ENCODE results near the gene PARD3.

Gene PARD3

DNA sequence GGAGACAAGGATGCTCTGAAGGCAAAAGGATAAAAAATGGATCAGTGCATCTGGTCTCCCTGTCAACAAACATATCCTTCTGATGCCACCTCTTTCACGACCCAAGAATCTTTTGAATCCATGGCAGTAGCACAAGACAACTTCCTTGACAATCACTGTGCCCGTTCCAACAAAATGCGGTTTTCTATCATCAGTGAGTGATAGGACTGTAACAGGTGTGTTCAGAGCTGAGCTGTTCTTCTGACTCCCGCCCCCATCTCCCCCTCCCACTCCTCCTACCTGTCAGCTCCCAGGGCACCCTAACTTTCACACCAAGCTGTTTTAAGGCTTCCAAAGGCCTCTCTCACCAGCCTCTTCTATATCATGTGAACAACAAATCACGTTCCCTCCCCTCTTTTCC lies 74.8 kb downstream of the PARD3 start:
- H3K4me3 ChIP-seq (ENCODE audit: low read length) = no peak overlapping the region
- no peak for TF ChIP-seq ZNF274 (IDR thresholded peaks at IDR 0.05; ENCODE audit: low read depth, low read length)

DNA sequence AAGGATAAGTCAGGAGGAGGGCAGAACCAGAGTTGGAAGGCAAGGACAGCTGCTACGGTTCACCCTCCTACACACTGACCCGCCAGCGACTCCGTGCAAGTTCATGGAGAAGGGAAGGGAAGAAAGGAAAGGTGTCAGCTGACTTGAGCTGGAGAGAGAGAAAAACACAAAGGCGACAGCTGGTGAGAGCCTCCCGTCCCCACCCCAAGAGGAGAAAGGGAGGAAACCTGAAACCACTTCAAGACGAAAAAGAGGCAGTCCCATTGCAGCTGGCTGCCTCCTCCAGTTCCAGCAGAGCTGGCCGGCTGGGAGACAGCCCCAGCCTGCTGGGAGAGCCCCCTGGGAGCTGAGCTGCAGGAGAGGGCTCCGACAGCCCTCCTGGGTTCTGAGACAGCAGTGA lies 75.2 kb downstream of the PARD3 start:
- no peak for TF ChIP-seq ZNF274 (IDR thresholded peaks at IDR 0.05; ENCODE audit: low read depth, low read length)
- no peak overlapping the region for H3K4me3 ChIP-seq (ENCODE audit: low read length)

DNA sequence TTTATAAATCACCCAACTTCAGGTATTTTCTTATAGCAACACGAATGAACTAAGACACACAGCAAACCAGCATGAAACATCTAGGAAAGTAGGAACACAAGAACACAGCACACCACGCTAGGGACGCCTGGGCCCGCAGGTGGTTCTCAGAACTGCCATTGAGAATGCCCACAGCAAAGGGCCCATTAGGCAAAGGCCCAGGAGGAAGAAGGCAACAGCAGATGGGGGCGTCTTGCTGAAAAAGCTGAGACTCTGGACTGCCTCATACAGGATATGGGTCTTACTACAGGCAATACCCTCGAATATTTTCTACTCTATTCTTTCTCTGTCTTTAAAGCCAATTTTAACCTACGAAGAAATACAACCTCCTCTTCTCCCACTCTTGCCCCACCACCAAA lies 77.3 kb downstream of the PARD3 start:
- H3K4me3 ChIP-seq (ENCODE audit: low read length) = no peak overlapping the region
- TF ChIP-seq ZNF274 (IDR thresholded peaks at IDR 0.05; ENCODE audit: low read depth, low read length) = no peak

DNA sequence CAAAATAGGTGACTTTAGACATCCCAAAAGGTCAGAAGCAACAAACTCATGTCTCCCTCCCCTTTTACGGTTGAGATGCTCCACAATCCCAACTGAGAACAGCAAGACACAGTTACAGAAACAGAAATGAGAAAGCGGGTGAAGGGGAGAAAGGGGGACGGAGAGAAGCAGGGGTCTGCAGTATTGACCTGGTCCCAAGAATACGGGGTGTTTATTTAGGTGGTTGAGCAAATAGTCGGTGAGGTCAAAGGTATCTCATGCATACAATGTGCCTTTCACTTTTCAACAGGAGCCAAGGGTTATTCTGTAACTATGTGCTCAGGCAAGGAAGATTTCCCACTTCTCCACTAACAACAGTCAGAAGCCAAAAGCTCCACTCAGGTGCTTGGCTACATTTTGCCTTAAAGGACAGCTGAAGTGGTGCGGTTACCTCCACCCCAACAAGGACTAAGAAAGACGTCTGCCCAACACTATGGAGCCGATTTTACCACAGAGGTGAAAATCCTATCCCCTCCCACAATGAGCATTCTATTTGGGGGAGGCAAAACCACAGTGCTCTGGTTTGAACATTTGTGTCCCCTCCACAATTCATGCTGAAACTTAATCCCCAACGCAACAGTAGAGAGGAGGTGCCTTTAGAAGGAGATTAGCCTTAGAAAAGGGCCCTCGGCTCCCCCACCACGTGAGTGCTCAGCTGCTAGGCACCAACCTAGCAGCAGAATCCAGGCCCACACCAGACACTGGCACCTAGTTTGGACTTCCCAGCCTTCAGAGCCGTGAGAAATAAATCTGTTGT lies 77.9 kb downstream of the PARD3 start:
- no peak overlapping the region for H3K4me3 ChIP-seq (ENCODE audit: low read length)
- TF ChIP-seq ZNF274 (IDR thresholded peaks at IDR 0.05; ENCODE audit: low read depth, low read length) = no peak

DNA sequence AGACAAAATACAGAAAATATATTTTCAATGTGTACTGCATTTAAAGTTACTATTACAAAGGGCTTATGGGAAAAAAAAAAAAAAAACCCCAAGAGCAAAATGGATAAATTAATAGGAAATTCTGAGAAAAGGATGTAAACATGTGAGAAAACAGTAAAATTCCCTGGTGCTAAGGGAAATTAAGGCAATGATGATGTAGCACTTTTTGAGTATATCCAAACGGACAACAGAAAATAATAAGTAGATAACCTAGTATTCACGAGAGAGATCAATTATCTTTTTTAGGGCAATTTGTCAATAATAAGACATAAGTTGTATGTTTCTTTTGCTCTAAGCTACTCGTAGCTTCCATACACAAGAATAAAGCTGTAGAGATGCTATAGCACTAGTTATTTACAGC lies 80.2 kb downstream of the PARD3 start:
- no peak overlapping the region for H3K4me3 ChIP-seq (ENCODE audit: low read length)
- TF ChIP-seq ZNF274 (IDR thresholded peaks at IDR 0.05; ENCODE audit: low read depth, low read length) = no peak

DNA sequence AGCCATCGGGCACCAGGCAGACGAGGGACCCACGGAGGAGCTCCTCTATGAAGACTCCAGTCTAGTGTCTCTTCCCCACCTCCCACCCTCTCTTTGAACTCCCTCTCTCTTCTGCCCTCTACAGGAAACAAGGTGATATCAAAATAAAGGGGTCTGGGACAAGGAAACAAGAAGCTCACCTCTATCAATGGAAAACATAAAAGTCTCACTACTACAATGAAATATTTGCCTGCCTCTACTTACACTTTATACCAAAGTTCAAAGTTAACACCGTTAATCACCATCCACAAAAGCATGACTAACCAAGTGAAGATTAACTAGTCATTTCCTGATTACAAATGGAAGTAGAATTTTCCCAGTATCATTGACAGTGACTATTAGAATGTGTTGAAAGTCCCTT lies 82.2 kb downstream of the PARD3 start:
- no peak overlapping the region for H3K4me3 ChIP-seq (ENCODE audit: low read length)
- TF ChIP-seq ZNF274 (IDR thresholded peaks at IDR 0.05; ENCODE audit: low read depth, low read length) = no peak

DNA sequence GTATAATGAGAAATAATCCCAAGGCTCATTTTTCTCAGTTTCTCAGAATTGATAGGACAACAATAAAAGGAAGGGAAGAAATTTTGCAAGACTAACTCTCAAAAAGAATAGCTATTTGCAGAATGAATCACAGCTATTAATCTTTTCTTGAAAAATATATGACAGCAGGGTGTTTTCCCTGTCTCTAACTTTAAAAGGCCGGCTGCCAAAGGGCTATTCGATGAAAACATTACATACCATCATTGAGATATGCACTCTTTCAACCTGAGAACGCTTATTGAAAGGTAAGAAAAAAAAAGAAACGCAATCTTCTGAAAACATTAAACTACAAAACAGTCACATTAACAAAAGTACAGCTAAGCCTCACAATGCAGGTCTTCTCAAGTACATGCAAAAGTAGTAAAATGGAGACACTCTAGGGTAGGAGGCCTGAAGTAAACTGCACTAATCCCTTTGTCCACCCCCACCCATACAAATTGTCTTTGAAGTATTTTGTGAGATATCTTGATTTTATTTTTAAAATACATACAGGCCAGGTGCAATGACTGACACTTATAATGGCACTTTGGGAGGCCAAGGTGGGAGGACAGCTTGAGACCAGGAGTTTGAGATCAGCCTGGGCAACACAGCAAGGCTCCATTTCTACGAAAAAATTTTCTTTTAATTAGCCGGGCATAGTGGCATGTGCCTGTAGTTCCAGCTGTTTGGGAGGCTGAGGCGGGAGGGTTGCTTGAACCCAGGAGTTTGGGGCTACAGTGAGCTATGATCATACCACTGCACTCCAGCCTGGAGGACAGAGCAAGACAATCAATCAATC lies 83.0 kb downstream of the PARD3 start:
- H3K4me3 ChIP-seq (ENCODE audit: low read length) = no peak overlapping the region
- no peak for TF ChIP-seq ZNF274 (IDR thresholded peaks at IDR 0.05; ENCODE audit: low read depth, low read length)

DNA sequence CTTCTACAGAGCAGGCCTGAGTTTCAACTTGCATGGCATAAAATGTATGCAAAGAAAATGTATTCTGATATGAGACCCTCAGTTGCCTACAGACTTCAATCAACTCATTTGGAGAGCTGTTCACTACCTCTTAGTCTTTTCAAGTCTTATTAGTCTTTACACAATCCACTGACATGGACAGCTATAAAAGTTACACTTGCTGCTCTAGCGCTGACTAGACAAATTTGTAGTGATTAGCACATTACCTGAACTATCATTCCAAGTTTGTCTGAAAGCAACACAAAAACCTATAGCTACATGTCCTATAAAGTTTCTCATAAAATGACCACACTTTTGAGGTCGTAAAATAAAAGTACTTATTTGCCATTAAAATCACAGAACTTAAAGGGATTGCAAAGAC lies 83.9 kb downstream of the PARD3 start:
- no peak overlapping the region for H3K4me3 ChIP-seq (ENCODE audit: low read length)

DNA sequence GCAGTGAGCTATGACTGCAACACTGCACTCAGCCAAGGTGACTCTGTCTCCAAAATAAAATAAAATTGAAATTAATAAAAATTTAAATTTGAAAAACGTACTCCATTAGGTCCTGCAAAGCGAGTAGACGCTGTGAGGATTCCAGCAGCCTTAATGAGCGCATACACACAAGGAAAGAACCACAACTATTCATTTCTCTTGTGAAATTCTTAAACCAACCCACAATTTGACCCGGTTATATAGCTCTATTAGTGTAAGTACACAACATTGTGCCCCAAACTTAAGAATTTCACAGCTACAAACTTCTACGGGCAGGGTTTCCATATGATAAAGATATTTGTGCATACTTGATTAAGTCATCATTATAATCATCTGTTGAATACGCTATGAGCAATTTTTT lies 84.4 kb downstream of the PARD3 start:
- H3K4me3 ChIP-seq (ENCODE audit: low read length) = no peak overlapping the region
- no peak for TF ChIP-seq ZNF274 (IDR thresholded peaks at IDR 0.05; ENCODE audit: low read depth, low read length)

More for the DNA sequence above, 83.9 kb downstream of the PARD3 start:
- no peak for TF ChIP-seq ZNF274 (IDR thresholded peaks at IDR 0.05; ENCODE audit: low read depth, low read length)

DNA sequence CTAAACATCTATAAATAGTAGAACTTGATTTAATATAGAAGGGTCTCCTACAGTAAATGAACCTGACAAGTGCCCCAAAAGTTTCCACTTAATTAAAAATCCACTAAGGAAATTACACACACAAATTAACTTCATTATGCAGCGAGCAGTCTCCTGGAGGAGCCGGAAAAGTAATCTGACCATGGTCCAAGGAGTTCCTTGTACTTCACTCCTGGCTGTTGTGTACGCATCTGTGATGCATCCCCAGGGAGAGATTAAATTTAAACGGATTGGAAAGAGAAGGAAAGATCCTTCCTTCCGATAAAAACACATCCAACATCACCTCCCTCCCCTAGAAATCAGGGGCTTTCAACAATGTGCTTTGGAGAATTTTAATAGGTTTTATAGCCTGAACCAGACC lies 85.5 kb downstream of the PARD3 start:
- H3K4me3 ChIP-seq (ENCODE audit: low read length) = no peak overlapping the region
- TF ChIP-seq ZNF274 (IDR thresholded peaks at IDR 0.05; ENCODE audit: low read depth, low read length) = no peak

DNA sequence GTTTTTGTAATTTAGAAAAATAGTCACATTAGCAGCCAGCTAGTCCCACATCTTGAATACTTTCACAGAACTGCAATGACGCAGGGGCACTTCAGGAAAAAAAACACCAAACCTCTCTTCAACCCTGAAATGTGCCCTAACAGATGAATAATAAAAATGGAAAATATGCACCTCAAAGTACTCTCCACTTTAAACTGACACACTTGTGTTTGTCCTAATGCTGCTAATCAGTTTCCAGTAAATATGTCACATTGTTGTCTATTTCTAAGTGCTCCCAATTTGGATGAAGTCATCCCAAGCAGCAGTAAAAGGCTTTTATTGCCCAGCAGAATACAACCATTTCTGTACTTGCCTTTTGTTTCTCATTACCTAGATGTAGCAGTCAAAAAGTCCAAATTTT lies 86.7 kb downstream of the PARD3 start:
- no peak overlapping the region for H3K4me3 ChIP-seq (ENCODE audit: low read length)
- no peak for TF ChIP-seq ZNF274 (IDR thresholded peaks at IDR 0.05; ENCODE audit: low read depth, low read length)

DNA sequence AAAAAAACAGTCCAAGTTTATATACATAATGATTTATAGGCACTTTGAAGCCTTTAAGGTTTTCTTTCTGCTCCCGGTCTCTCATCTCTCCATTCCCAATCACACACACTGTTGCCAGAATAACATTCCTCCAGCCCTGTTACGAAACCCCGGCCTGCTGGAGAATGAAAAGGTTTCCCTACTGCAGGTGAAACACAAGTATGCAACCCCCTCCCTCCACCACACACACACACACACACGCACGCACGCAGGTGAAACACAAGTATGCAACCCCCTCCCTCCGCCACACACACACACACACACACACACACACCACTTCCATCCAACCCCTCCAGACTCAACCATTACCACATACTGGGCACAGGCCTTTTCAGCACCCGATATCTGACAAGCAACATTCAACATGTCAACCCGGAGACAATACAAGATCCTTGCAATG lies 87.5 kb downstream of the PARD3 start:
- H3K4me3 ChIP-seq (ENCODE audit: low read length) = no peak overlapping the region
- no peak for TF ChIP-seq ZNF274 (IDR thresholded peaks at IDR 0.05; ENCODE audit: low read depth, low read length)

DNA sequence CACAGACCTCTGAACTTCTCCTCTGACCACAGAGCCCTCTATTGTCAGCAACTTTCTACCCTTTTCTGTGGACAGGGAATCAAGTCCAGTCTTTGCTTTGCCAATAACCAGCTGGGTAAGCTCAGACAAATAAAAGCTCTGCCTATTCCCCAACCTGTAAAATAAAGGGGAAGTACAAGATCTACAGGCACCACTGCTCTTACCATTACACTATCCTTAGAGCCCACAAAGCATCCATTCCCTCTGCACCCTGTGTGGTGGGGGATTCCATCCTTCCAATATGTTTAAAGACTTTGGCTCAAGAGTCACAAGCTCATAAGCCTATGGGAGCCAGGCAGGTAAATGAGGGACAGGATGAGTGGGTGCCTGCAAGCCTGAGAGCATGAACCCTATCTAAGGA lies 88.2 kb downstream of the PARD3 start:
- TF ChIP-seq ZNF274 (IDR thresholded peaks at IDR 0.05; ENCODE audit: low read depth, low read length) = no peak
- no peak overlapping the region for H3K4me3 ChIP-seq (ENCODE audit: low read length)

DNA sequence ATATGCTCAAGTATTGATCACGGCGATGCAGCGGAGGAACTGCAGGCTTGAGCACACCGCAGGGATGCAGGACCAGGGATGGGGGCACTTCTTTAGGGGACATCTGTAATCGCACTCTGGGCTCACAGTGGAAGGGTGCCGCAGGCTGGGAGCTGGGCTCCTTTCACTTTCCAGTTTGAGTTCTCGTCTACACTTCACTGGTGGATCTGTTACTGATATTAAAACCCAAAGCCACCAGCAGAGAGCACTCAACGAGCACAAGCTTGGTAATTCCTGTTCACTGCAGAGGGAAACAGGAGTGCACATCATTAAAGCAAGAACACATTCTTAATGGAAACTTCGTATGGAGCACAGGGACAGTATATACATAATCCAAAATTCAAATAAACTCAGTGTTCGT lies 91.3 kb downstream of the PARD3 start:
- no peak overlapping the region for H3K4me3 ChIP-seq (ENCODE audit: low read length)
- TF ChIP-seq ZNF274 (IDR thresholded peaks at IDR 0.05; ENCODE audit: low read depth, low read length) = no peak

DNA sequence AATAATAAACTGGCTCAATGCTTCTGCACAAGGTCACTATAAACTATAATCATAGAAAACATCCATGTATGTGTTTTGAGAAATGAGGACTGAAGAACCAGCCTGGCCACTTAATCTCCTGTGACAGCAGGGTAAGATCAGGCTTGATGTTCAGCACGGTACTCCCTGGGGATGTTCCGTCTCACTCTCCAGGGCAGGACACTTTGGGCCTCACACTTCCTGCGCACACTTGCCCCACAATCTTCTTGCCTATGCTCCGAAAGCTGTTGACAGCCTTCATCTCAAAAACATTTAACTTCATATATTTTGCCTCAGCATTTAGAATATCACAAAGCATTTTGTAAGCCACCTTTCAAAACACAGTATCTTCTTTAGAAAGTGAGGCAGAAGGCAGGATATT lies 92.7 kb downstream of the PARD3 start:
- no peak overlapping the region for H3K4me3 ChIP-seq (ENCODE audit: low read length)
- no peak for TF ChIP-seq ZNF274 (IDR thresholded peaks at IDR 0.05; ENCODE audit: low read depth, low read length)

All from GM08714 (cell line).